GM19023 (cell line): ENCODE measurements around the gene KLHDC7B.
"Not testable (repeated sequence)": the region's sequence is repeated elsewhere in the genome, so short reads cannot be mapped to it uniquely, and the experiment has no call there.

Source experiments
- ATAC-seq: cut with Tn5 transposase; IDR thresholded peaks from one replicate; pipeline ENCODE4 v1.9.1; 2021; ENCODE audit warnings: mild to moderate bottlenecking, moderate library complexity; ENCODE audit not compliant: unreplicated experiment

KLHDC7B gene

GRCh38 chr22:50529416-50529896 is 16.2 kb upstream of the KLHDC7B start:
- no peak for ATAC-seq

- ATAC-seq: peak; percentile 25
These were observed 15.7 kb upstream of the KLHDC7B start, which contains the start of gene TYMP for GRCh38 chr22:50529897-50530579. TYMP (minus strand) TSS chr22:50530012; CDS start chr22:50529709, 303 bp downstream.

- ATAC-seq: no peak
These were observed 15.2 kb upstream of the KLHDC7B start for GRCh38 chr22:50530580-50530876.

- ATAC-seq: no peak
These were observed 14.7 kb upstream of the KLHDC7B start for GRCh38 chr22:50530877-50531545.

- ATAC-seq: peak; percentile 31
These were observed 14.1 kb upstream of the KLHDC7B start for GRCh38 chr22:50531546-50531961.

GRCh38 chr22:50531962-50532674 is 13.6 kb upstream of the KLHDC7B start:
- no peak for ATAC-seq

GRCh38 chr22:50532824-50533796 is 12.6 kb upstream of the KLHDC7B start:
- ATAC-seq: no peak

- ATAC-seq: not testable (repeated sequence)
These were observed 11.6 kb upstream of the KLHDC7B start for GRCh38 chr22:50533856-50534711.

GRCh38 chr22:50535113-50535512 is 10.6 kb upstream of the KLHDC7B start:
- ATAC-seq: no peak

- ATAC-seq: no peak
These were observed 9.5 kb upstream of the KLHDC7B start for GRCh38 chr22:50536226-50536625.

GRCh38 chr22:50537765-50538164 is 7.9 kb upstream of the KLHDC7B start:
- no peak for ATAC-seq

GRCh38 chr22:50540381-50540780 is 5.3 kb upstream of the KLHDC7B start:
- no peak for ATAC-seq

- not testable (repeated sequence) for ATAC-seq
These were observed 4.1 kb upstream of the KLHDC7B start for GRCh38 chr22:50541667-50542026.

- ATAC-seq: no peak
These were observed 3.2 kb upstream of the KLHDC7B start for GRCh38 chr22:50542416-50542927.

- no peak for ATAC-seq
These were observed 1.5 kb upstream of the KLHDC7B start for GRCh38 chr22:50544078-50544745.

GRCh38 chr22:50544746-50545253 is 899 bp upstream of the KLHDC7B start:
- no peak for ATAC-seq

GRCh38 chr22:50546326-50547262 is 895 bp downstream of the KLHDC7B start:
- no peak for ATAC-seq
